A673 (cell line): ENCODE data around the gene MAN1C1. TPM values are rescaled to one million over a fixed set of nuclear protein-coding genes. Genes with fewer than 3 reads are reported as not detected.

Experiments
- BruUV-seq: library from RNA; stranded (reverse); fragments of 400-500 nt; replicated peaks from 2 replicates; lab custom pipeline; 2021; lab: Mats Ljungman, UMichigan
- CTCF ChIA-PET: fragments of 300-600 bp; sonication (Branson Sonifier 250); formaldehyde crosslinking; loops from one replicate; lab custom pipeline; 2022; ENCODE audit warnings: antibody characterized with exemption; lab: Charles Lee
- POLR2A ChIA-PET: fragments of 300-600 bp; sonication (Branson Sonifier 250); formaldehyde crosslinking; loops from one replicate; lab custom pipeline; 2022; ENCODE audit warnings: antibody characterized with exemption; ENCODE audit not compliant: low non-redundant PET; lab: Charles Lee
- DNase-seq: peaks from one replicate; pipeline ENCODE4 v3.0.0-alpha.2; 2015; ENCODE audit warnings: low spot score
- H3K27ac ChIP-seq: fragments of 200-600 bp; sonication (generic); 2 replicates; pipeline ENCODE4 v1.5.1; 2016; ENCODE audit warnings: mixed run types, low read depth, mild to moderate bottlenecking, mixed read lengths, antibody characterized with exemption, low read length; ENCODE audit not compliant: poor library complexity, severe bottlenecking
- H3K27me3 ChIP-seq: fragments of 200-600 bp; sonication (generic); replicated peaks from 2 replicates; pipeline ENCODE4 v1.6.1; 2017; ENCODE audit warnings: mixed run types, low read depth, mild to moderate bottlenecking, mixed read lengths, antibody characterized with exemption, low read length; ENCODE audit not compliant: insufficient read depth, poor library complexity
- H3K36me3 ChIP-seq: fragments of 200-600 bp; sonication (generic); 2 replicates; pipeline ENCODE4 v1.6.1; 2016; ENCODE audit warnings: mixed run types, mild to moderate bottlenecking, mixed read lengths, antibody characterized with exemption, low read length; ENCODE audit not compliant: insufficient read depth, poor library complexity, severe bottlenecking
- H3K4me1 ChIP-seq: fragments of 200-600 bp; sonication (generic); 2 replicates; pipeline ENCODE4 v1.6.1; 2017; ENCODE audit warnings: mixed run types, mild to moderate bottlenecking, mixed read lengths, antibody characterized with exemption, low read length; ENCODE audit not compliant: insufficient read depth, poor library complexity, severe bottlenecking
- H3K4me3 ChIP-seq: fragments of 200-600 bp; sonication (generic); 2 replicates; pipeline ENCODE4 v1.5.1; 2016; ENCODE audit warnings: low read depth, mixed run types, mild to moderate bottlenecking, mixed read lengths, low read length; ENCODE audit not compliant: poor library complexity, severe bottlenecking
- H3K9me3 ChIP-seq: fragments of 200-600 bp; sonication (generic); 2 replicates; pipeline ENCODE4 v1.6.1; 2016; ENCODE audit warnings: mixed run types, low read depth, mild to moderate bottlenecking, mixed read lengths, antibody characterized with exemption, low read length; ENCODE audit not compliant: poor library complexity, severe bottlenecking
- CTCF ChIP-seq: fragments of 300-800, 200-600 bp; sonication (generic); conservative IDR thresholded peaks from 2 replicates; pipeline ENCODE4 v1.5.1; 2017; ENCODE audit warnings: low read depth, mild to moderate bottlenecking, antibody characterized with exemption, low read length, moderate library complexity, mixed read lengths
- EZH2 ChIP-seq: fragments of 200-600 bp; sonication (generic); IDR thresholded peaks from 2 replicates; pipeline ENCODE4 v1.6.1; 2017; ENCODE audit warnings: borderline replicate concordance, low read depth, mild to moderate bottlenecking, mixed read lengths, antibody characterized with exemption, low read length; ENCODE audit not compliant: poor library complexity, severe bottlenecking
- intact Hi-C: fragments of 100-400 bp; cut with micrococcal nuclease; formaldehyde crosslinking; loops from one replicate; pipeline ENCODE4 v1.10.0; 2022; ENCODE audit not compliant: unreplicated experiment
- total RNA-seq: library from RNA; stranded (reverse); gene quantifications from 2 replicates; pipeline ENCODE4 v1.2.3, GENCODE V29; 2021

The MAN1C1 gene
- total RNA-seq, 1 experiment from 2014 or later = 0.21 TPM

GRCh38 chr1:25703041-25703440 is 86.5 kb downstream of the MAN1C1 start:
- Histone ChIP-seq H3K27me3 (no peaks in the 10 kb centered on the region), H3K36me3 (no peaks in the 10 kb centered on the region), H3K27ac (no peak overlapping the region), H3K9me3 (no peaks in the 10 kb centered on the region), H3K4me3 (no peak overlapping the region), H3K4me1 (peaks cover 5% of the 10 kb centered on the region)
- intact Hi-C loops = no loop called here
- BruUV-seq = no TSS peak
- POLR2A ChIA-PET = no interaction called here
- TF ChIP-seq CTCF (no peak), EZH2 (no peak)
- no peak for DNase-seq
- CTCF ChIA-PET = no interaction called here

DNA sequence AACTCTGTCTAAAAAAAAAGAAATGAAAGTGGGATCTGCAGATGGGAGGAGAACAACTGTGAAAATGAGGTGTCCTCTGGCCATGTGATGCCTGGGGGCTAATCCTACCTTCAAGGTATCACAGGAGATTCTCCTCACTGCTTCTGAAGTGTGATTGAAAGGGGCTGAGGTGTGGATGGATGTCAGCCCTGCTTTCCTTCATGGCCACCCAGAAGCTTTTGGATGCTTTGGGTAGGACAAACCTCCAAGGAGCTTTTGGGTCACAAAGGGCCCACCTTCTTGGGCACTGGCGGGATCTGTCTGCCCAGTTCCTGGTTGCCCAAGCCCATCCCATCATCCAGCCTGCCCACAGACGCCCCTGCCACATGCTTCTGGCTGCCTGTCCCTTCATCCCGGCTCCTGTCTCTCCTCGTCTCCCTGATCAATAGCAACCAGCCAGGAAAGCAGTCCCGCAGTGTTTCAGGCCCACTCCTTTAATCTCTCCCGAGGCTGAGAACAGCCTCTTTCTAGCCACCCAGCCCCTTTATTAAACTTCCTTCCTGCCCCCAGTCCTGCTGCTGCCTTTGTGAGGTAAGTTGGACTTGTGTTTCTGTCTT is 87.2 kb downstream of the MAN1C1 start:
- no TSS peak for BruUV-seq
- POLR2A ChIA-PET = no interaction called here
- CTCF ChIA-PET = no interaction called here
- H3K27ac ChIP-seq = no peak overlapping the region
- intact Hi-C loops = no loop called here
- no peak overlapping the region for H3K4me3 ChIP-seq
- TF ChIP-seq CTCF (no peak), EZH2 (no peak)
- no peak for DNase-seq
- H3K9me3 ChIP-seq = no peaks in the 10 kb centered on the region
- no peaks in the 10 kb centered on the region for H3K27me3 ChIP-seq
- H3K36me3 ChIP-seq = no peaks in the 10 kb centered on the region
- peaks cover 8% of the 10 kb centered on the region for H3K4me1 ChIP-seq

GRCh38 chr1:25704267-25704691 is 87.7 kb downstream of the MAN1C1 start:
- no peak for DNase-seq
- Histone ChIP-seq H3K4me1 (peaks cover 8% of the 10 kb centered on the region), H3K27me3 (no peaks in the 10 kb centered on the region), H3K4me3 (no peak overlapping the region), H3K36me3 (no peaks in the 10 kb centered on the region), H3K27ac (no peak overlapping the region), H3K9me3 (no peaks in the 10 kb centered on the region)
- BruUV-seq = no TSS peak
- CTCF ChIA-PET = no interaction called here
- POLR2A ChIA-PET = no interaction called here
- TF ChIP-seq CTCF = no peak
- TF ChIP-seq EZH2 = no peak
- intact Hi-C loops = no loop called here
